ENCODE measurements around the gene OR6C1. TPM values are rescaled to one million over a fixed set of nuclear protein-coding genes. Genes with fewer than 3 reads are reported as not detected.

Gene OR6C1
- total RNA-seq, 1 experiment from 2014 or later, result not detected

Other genes with a start within 250 kb of the OR6C1 start
- not detected in 2 replicates for gene OR9K2, start 187.9 kb upstream of the OR6C1 start, total RNA-seq (2021)
- gene OR10A7, start 93.3 kb upstream of the OR6C1 start, total RNA-seq (2021), result not detected in 2 replicates
- not detected in 2 replicates for gene OR6C74, start 69.7 kb upstream of the OR6C1 start, total RNA-seq (2021)
- gene OR6C6, start 17.8 kb upstream of the OR6C1 start, total RNA-seq (2021), result not detected in 2 replicates
- not detected in 2 replicates for gene OR6C3, start 16.4 kb downstream of the OR6C1 start, total RNA-seq (2021)
- not detected in 2 replicates for gene OR6C75, start 48.6 kb downstream of the OR6C1 start, total RNA-seq (2021)
- not detected in 2 replicates for gene OR6C65, start 86.2 kb downstream of the OR6C1 start, total RNA-seq (2021)
- gene OR6C76, start 111.9 kb downstream of the OR6C1 start, total RNA-seq (2021), result not detected in 2 replicates
- not detected in 2 replicates for gene OR6C2, start 129.7 kb downstream of the OR6C1 start, total RNA-seq (2021)
- gene OR6C70, start 155.8 kb downstream of the OR6C1 start, total RNA-seq (2021), result not detected in 2 replicates
- not detected in 2 replicates for gene OR6C68, start 178.0 kb downstream of the OR6C1 start, total RNA-seq (2021)
- gene OR6C4, start 235.3 kb downstream of the OR6C1 start, total RNA-seq (2021), result not detected in 2 replicates